ENCODE results near the gene ACTBL2. TPM values are rescaled to one million over a fixed set of nuclear protein-coding genes. Genes with fewer than 3 reads are reported as not detected.

ACTBL2 gene
- total and polyA plus RNA-seq, 2 donors (not counting 1 experiment from before 2014, with no cell fraction given): 0.03 TPM; not detected in 1

DNA sequence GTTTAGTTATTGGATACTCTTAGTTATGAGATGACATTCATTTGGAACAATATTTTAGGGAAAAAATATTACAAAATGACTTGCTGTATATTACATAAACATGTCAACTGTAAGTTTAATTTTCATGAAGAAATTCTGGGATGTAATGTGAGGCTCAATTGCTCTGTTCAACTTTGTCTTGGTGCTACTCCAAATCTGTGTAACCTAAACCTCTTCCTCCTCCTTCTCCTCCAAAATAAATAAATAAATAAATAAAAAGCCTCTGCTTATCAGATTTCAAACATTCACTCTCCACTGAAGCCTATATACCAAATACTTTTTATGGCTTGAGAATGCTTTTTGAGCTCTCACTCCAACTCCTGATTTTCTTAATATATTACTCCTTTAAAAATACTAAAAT lies 27.7 kb downstream of the ACTBL2 start:
- TF ChIP-seq CTCF (conservative IDR thresholded peaks at IDR 0.05 in 1 of 2, IDR thresholded peaks at IDR 0.05 in 1 of 2; ENCODE audit: low read depth in 1 of 2, low read length in 2 of 2) (no peak), EZH2 (IDR thresholded peaks at IDR 0.05; ENCODE audit: low read length, missing control alignments) (no peak)
- H3K9me3 ChIP-seq (ENCODE audit: control insufficient read depth, insufficient read depth, low read depth, low read length): no peaks in the 10 kb centered on the region
- no peak overlapping the region for H3K27ac ChIP-seq (ENCODE audit: insufficient read depth, low read length)
- H3K4me2 ChIP-seq (ENCODE audit: extremely low read depth, insufficient read depth, low read length): no peak overlapping the region
- no peaks in the 10 kb centered on the region for H3K79me2 ChIP-seq (ENCODE audit: control insufficient read depth, insufficient read depth, low read length)
- H3K4me1 ChIP-seq (ENCODE audit: control insufficient read depth, extremely low read depth, insufficient read depth, low read length): peaks cover 2% of the 10 kb centered on the region
- H4K20me1 ChIP-seq (ENCODE audit: control insufficient read depth, extremely low read depth, insufficient read depth, low read length): no peaks in the 10 kb centered on the region
- H3K27me3 ChIP-seq (ENCODE audit: control insufficient read depth, insufficient read depth, low read length): no peaks in the 10 kb centered on the region
- no peaks in the 10 kb centered on the region for H3K36me3 ChIP-seq (ENCODE audit: control insufficient read depth, insufficient read depth, low read length)
- no peak overlapping the region for H3K4me3 ChIP-seq (replicated peaks in 1 of 4; ENCODE audit: control extremely low read depth in 1 of 4, insufficient read depth in 1 of 4, low read depth in 3 of 4, low read length in 4 of 4)
- H3K9ac ChIP-seq (ENCODE audit: insufficient read depth, low read length): no peak overlapping the region
- no peak overlapping the region for H2AFZ ChIP-seq (ENCODE audit: low read length)
- DNase-seq (ENCODE audit: low read depth in 2 of 2): peak in 1 of 2 donors; percentile 70

DNA sequence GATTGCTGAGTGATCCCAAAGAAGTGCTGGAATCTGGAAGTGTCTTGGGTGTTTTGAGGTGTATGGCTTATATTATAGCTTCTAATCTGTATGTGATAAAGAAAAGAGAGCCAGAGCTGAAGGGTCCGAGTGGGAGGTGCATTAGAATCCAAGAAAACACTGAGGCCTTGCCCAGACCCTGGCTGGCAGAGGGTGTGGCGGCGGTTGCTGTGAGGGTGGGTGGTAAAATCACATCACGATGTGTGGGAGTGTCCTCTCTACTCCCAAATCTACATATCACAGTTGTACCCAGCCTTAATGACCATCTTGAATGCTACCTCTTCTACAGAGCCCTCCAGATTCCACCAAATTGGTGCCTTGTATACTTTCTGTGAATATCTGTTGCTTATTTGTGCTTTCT lies 28.9 kb downstream of the ACTBL2 start:
- TF ChIP-seq EZH2 (IDR thresholded peaks at IDR 0.05; ENCODE audit: low read length, missing control alignments) (no peak), CTCF (conservative IDR thresholded peaks at IDR 0.05 in 1 of 2, IDR thresholded peaks at IDR 0.05 in 1 of 2; ENCODE audit: low read depth in 1 of 2, low read length in 2 of 2) (no peak)
- H4K20me1 ChIP-seq (ENCODE audit: control insufficient read depth, extremely low read depth, insufficient read depth, low read length): no peaks in the 10 kb centered on the region
- no peak overlapping the region for H3K4me2 ChIP-seq (ENCODE audit: extremely low read depth, insufficient read depth, low read length)
- no peak overlapping the region for H2AFZ ChIP-seq (ENCODE audit: low read length)
- DNase-seq (ENCODE audit: low read depth in 2 of 2): no peak
- no peaks in the 10 kb centered on the region for H3K27me3 ChIP-seq (ENCODE audit: control insufficient read depth, insufficient read depth, low read length)
- no peaks in the 10 kb centered on the region for H3K9me3 ChIP-seq (ENCODE audit: control insufficient read depth, insufficient read depth, low read depth, low read length)
- no peaks in the 10 kb centered on the region for H3K36me3 ChIP-seq (ENCODE audit: control insufficient read depth, insufficient read depth, low read length)
- no peaks in the 10 kb centered on the region for H3K79me2 ChIP-seq (ENCODE audit: control insufficient read depth, insufficient read depth, low read length)
- H3K27ac ChIP-seq (ENCODE audit: insufficient read depth, low read length): no peak overlapping the region
- H3K4me1 ChIP-seq (ENCODE audit: control insufficient read depth, extremely low read depth, insufficient read depth, low read length): peaks cover 2% of the 10 kb centered on the region
- H3K4me3 ChIP-seq (replicated peaks in 1 of 4; ENCODE audit: control extremely low read depth in 1 of 4, insufficient read depth in 1 of 4, low read depth in 3 of 4, low read length in 4 of 4): no peak overlapping the region
- H3K9ac ChIP-seq (ENCODE audit: insufficient read depth, low read length): no peak overlapping the region

GRCh38 chr5:57452885-57453284 lies 29.7 kb downstream of the ACTBL2 start:
- Histone ChIP-seq H3K9ac (ENCODE audit: insufficient read depth, low read length) (no peak overlapping the region), H4K20me1 (ENCODE audit: control insufficient read depth, extremely low read depth, insufficient read depth, low read length) (no peaks in the 10 kb centered on the region), H3K4me3 (replicated peaks in 1 of 4; ENCODE audit: control extremely low read depth in 1 of 4, insufficient read depth in 1 of 4, low read depth in 3 of 4, low read length in 4 of 4) (no peak overlapping the region), H3K36me3 (ENCODE audit: control insufficient read depth, insufficient read depth, low read length) (no peaks in the 10 kb centered on the region), H3K79me2 (ENCODE audit: control insufficient read depth, insufficient read depth, low read length) (no peaks in the 10 kb centered on the region), H3K4me2 (ENCODE audit: extremely low read depth, insufficient read depth, low read length) (no peak overlapping the region), H3K27ac (ENCODE audit: insufficient read depth, low read length) (no peak overlapping the region), H3K27me3 (ENCODE audit: control insufficient read depth, insufficient read depth, low read length) (no peaks in the 10 kb centered on the region), H2AFZ (ENCODE audit: low read length) (no peak overlapping the region), H3K4me1 (ENCODE audit: control insufficient read depth, extremely low read depth, insufficient read depth, low read length) (peaks cover 2% of the 10 kb centered on the region), H3K9me3 (ENCODE audit: control insufficient read depth, insufficient read depth, low read depth, low read length) (no peaks in the 10 kb centered on the region)
- TF ChIP-seq CTCF (conservative IDR thresholded peaks at IDR 0.05 in 1 of 2, IDR thresholded peaks at IDR 0.05 in 1 of 2; ENCODE audit: low read depth in 1 of 2, low read length in 2 of 2) (no peak), EZH2 (IDR thresholded peaks at IDR 0.05; ENCODE audit: low read length, missing control alignments) (no peak)
- peak in 1 of 2 donors; percentile 88 for DNase-seq (ENCODE audit: low read depth in 2 of 2)

Measured in fibroblast of lung (primary cell).